NCI-H446 treated with DMSO at 0.1 percent for 48 hours (cell line): ENCODE measurements around the gene CLK4.

Source experiments
- DNase-seq: peaks from one replicate; lab custom pipeline; 2025; lab: John Stamatoyannopoulos, UW

CLK4 gene

DNA sequence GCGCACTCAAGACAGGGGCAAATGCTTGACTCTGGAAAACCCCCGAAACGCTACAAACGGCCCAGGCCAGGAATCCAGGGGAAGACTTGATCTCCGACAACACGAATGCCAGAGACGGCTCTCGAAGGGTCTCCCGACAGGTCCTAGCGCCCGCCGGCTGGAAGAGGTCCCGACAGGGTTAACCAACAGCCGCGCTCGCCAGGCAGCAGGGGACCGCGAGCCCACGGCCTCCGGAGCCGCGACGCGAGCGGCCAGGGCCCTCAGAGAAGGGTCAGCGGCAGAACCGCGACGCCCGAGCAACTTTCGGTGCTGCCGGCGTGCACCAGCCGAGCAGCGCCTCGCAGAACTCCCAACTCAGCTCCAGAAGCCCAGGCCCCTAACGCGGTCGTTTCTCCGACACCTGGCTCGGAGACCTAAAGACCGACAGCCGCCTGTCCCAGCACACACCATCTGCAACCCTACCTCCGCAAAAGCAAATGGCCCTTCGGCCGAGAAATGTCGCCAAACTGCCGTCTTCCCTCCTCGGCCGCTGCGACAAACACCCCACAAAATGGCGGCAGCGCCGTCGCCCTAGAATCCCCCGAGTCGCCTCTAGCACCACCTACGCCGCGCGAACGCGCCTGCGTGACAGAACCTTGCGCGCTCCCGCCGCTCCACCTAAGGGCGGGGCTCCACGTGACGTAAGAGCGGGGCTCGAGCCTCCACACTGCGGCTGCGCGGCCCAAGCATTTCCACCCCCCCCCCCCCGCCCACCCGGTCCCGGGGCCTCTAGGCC is at the start of gene CLK4:
TSS of gene CLK4 (minus strand) at position 567 of the 775 bp plus-strand sequence. CDS start 3,634 bp downstream, outside the sequence.
- peak; percentile 82 for DNase-seq

GRCh38 chr5:178675922-178676321 is 49.1 kb upstream of the CLK4 start:
- no peak for DNase-seq

DNA sequence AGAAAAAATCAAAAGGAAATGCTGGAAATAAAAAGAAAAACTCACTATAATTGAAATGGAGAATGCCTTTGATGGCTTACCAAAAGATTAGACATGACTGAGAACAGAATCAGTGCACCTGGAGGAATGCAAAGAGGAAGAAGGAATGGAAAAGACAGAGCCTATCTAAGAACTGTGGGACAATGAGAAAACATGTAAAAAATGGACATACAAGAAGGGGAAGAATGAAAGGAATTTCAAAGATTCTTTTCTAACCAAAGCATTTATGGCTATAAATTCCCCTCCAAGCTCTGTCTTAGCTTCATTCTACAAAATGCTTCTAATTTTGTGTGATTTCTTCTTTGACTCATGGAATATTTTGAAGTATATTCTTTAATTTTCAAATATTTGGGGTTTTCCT is 47.5 kb upstream of the CLK4 start:
- no peak for DNase-seq

DNA sequence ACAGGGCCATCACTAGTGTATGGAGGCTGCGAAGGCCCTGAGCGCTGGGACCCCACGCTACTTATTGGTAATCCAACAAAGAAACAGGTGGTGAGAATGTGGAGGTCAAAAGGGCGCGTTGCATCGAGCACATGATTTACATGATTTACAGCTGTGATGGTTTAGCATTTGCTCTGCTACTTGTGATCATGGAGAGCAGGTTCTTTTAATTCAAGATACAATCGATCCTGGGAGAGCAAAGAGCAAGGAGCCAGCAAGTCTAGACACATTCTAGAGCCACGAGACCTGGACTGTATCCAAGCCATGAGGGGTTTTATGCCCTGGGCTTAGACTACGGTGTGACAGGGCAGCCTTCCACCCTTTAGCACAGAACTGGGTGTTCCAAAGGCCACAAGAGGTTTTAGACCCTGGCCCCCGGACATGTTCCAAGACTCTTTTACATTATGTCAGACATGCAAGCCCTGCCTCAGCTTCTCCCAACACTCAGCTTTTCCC is 47.0 kb upstream of the CLK4 start:
- no peak for DNase-seq

GRCh38 chr5:178672630-178673029 is 45.8 kb upstream of the CLK4 start:
- no peak for DNase-seq

DNA sequence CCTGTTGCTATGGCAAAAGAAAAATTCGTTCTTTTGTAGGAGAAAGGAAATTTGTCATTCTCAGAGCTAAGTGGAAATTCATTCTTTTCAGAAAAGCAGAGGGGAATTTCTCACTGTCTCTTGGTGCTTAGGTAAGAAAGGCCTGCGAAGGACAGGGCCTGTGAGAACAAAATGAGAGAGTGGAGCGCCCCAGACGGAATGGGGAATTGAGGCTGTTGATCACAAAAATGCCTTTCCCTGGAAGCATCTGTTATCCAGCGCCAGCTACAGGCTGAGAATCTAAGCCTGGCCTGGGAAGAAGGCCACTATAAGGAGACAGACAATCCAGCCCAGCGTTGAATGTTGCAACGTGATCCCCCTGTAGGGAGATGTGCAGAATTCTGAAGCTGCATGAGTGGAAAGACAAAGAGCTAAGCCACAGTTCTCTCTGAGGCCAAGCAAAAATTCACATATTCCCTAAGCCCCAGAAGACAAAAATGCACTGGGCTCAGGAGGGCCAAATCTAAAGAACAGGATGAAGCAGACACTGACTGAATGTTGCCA is 44.8 kb upstream of the CLK4 start:
- DNase-seq: no peak

DNA sequence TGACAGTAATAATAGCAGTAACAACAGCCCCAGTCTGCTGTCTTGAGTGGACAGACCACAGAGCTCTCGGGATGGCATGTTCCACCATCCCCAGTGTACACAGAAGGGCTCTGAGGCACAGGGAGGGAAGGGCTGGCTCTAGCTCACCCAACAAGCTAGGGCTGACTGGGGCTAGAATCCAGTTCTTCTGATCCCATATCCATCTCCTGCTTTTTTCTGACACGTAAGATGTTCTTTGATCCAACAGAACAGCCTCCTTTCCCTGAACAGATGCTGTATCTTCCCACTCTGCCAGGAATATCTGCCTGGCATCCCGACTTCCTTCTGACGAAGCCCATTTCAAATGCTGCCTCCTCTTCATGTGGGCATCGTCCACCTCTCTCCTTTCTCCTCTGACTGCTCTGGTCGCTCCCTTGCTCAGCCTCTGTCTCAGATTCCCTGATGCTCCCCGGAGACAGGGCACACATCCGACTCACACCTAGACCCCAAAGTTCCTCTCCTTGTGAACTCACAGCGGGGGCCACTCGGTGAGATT is 43.6 kb upstream of the CLK4 start:
- DNase-seq: no peak

DNA sequence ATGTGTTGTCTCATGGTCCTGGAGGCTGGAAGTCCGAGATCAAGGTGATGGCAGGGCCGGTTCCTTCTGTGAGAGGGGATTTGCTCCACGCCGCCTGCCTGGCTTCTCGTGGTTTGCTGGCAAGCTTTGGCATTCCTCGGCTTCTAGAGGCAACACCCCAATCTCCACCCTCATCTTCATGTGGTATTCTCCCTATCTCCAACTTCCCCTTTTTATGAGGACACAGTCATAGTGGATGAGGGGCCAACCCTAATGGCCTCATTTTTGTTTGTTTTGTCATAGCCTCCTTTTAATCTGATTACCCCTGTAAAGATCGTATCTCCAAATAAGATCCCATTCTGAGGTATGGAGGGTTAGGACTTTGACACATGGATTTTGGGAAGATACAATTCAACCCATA is 41.7 kb upstream of the CLK4 start:
- no peak for DNase-seq

- DNase-seq: no peak
Measured at GRCh38 chr5:178667688-178668087, 40.8 kb upstream of the CLK4 start.

DNA sequence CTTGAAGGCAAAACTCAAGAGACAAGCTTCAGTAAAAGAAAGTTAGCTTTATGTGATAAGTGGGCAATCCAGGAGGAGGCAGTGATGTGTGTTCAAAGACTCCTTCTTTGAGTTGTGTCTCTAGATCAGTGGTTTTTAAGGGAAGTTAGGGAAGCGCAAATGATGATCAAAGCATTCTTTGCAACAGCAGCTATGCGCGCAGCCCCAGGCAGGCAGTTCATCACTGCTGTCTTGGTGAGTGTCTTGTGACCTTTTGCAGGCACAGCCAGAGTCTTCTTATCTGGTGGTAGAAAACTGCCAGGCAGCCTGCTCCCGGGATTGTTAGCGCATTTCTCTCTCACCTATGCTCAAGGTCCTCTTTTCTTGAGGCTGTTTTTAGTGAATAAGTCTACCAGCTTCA is 40.3 kb upstream of the CLK4 start:
- no peak for DNase-seq

GRCh38 chr5:178664141-178664540 is 37.3 kb upstream of the CLK4 start:
- DNase-seq: no peak

DNA sequence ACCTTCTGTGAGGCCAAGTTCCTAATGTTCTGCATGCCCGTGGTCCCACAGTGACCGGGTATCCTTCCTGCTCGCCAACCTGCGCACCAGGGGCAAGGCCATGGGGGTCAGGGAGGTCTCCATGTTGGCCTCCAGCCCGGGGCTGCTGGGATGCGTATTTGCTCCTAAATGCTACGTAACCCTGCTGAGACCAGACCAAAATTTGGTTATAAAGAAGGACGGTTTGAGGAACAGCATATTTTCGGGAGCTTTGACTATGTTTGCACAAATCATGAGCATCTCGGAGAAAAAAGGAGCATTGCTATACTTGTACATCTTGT is 35.7 kb upstream of the CLK4 start:
- no peak for DNase-seq

- no peak for DNase-seq
Measured at GRCh38 chr5:178661836-178662540, 35.1 kb upstream of the CLK4 start.

- DNase-seq: no peak
Measured at GRCh38 chr5:178651046-178651810, 24.4 kb upstream of the CLK4 start.

- no peak for DNase-seq
Measured at GRCh38 chr5:178650214-178650613, 23.4 kb upstream of the CLK4 start.

DNA sequence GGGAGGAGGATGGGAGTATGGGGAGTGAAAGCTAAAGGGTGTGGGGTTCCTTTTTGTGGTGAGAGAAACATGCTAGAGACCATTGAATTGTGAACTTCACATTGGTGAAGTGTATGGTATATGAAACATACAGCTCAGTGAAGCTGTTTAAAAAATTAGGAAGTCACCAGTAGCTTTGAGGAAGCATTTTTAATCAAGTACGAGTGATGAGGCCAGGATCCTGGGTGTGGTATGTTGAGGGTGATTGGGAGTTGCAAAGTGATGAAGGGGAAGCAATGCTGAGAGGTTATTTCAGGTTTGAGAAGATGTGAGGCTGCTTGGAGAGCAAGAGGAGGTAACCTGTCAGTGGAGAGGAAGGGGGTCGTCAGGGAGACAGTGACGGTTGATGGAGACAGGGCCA is 22.7 kb upstream of the CLK4 start:
- DNase-seq: no peak

DNA sequence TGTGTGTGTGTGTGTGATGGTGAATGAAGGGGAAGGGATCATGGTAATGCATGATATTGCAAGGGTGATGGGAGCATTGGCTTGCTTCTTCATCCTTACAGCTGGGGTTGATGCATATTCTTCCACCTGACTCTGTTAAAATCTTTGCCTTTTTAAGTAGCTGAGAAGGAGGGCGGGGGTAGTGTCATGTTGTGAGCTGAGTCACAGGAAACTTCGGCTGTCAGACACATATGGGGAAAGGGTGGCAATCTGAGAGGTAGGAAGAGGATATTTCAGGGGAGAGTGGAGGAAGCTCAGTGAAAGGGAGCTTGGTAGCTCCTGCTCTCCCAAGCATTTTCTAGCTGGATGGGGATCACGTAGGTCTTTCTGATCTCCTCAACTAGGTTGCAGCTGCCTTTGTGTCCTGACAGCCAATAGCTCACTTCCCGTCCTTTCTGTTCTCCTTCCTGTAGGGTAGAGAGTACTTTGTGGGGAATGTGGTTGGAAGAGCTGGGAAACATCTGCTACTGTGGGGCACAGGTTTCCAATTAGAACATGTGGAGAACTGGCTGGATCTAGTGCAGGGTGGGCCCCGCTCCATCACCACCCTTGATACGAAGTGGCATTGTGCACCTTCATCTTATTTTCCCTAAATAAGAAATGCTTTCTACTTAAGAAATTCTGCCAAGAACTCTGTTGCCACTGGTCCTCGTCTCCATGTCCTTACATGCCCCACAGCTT is 18.1 kb upstream of the CLK4 start:
- no peak for DNase-seq

GRCh38 chr5:178642351-178642909 is 15.6 kb upstream of the CLK4 start:
- DNase-seq: no peak

DNA sequence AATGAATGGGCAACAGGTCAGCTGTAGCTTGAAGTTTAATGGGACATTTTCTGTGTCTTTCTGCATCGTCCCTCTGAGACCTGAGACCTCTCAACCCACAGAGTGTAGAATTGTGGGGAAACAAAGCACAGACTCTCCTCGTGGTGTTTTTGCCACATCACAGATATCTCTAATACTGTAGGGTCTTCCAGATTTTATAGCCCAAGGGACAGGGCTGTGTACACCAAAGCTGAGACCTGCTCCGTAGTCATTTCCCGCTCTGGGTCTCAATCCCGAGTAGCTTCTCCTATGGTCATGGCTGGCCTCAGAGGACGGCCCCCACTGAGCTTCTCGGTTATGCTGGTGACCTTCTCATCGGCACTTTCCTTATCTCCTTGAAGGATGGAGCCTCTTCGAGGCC is 14.9 kb upstream of the CLK4 start:
- DNase-seq: no peak

- DNase-seq: no peak
Measured at GRCh38 chr5:178640331-178641045, 13.6 kb upstream of the CLK4 start.
